Urinary bladder (tissue), 4 donors: ENCODE measurements around the gene APCDD1L. TPM values are rescaled to one million over a fixed set of nuclear protein-coding genes. Genes with fewer than 3 reads are reported as not detected.

ENCODE experiments used
- DNase-seq: peaks from one replicate; pipeline ENCODE4 v3.0.0-alpha.2; 2015; ENCODE audit errors: extremely low spot score
- H3K27ac ChIP-seq: one replicate; pipeline ENCODE4 v1.5.1; 2013; ENCODE audit warnings: low read depth, mild to moderate bottlenecking, moderate library complexity
- H3K36me3 ChIP-seq: one replicate; pipeline ENCODE4 v1.6.1; 2013; ENCODE audit warnings: mild to moderate bottlenecking, moderate library complexity; ENCODE audit not compliant: insufficient read depth
- H3K4me1 ChIP-seq: one replicate; pipeline ENCODE4 v1.6.1; 2013; ENCODE audit warnings: mild to moderate bottlenecking, moderate library complexity; ENCODE audit not compliant: insufficient read depth
- H3K4me3 ChIP-seq: one replicate; pipeline ENCODE4 v1.5.1; 2013; ENCODE audit warnings: low read depth, low read length
- WGBS: extraction: QIAGEN DNeasy Blood & Tissue Kit; methylation state at CpG from one replicate; pipeline ENCODE4 v1.1.7; 2013; 5-methylcytosine and 5-hydroxymethylcytosine counted together
- polyA plus RNA-seq: library from polyadenylated mRNA; stranded (reverse); fragments of 200-250 nt; gene quantifications from one replicate; pipeline ENCODE4 v1.2.3, GENCODE V29; 2013
- total RNA-seq: library from RNA; depleted of rRNA; stranded (reverse); fragments of >200 nt; gene quantifications from one replicate; pipeline ENCODE4 v1.2.3, GENCODE V29; 2014
- donor health status: healthy with polysubstance abuse.
- donor health status: healthy.

APCDD1L gene
- total and polyA plus RNA-seq, 2 donors = 3.9 to 5.6 TPM

DNA sequence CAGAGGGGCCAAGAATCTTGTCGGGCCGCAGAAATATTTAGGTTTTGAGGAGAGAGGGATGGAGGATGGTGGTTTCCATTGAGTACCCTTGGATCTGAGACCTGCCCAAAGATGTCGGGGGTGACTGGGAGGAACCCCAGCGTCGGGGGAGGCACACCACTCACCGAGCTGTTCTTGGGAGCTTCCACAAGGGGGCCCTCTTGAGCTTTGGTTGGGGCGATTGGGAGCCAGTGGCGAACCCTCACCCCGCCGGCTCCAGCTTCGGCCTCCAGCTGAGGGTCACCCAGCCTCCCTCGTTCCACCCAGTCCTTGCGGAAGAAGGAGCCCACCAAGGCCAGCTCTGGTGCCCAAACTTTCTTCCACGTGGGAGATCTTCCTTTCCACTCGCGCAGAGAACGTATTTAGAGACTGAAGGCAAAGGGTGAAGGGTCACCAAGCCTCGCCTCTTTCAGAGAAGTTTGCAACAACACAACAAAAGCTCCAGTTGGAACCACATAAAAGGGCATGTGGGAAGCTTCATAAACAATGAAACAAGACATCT is 33.6 kb downstream of the APCDD1L start:
- 22% methylated on average over 18 of the region's 18 CpGs for WGBS
- Histone ChIP-seq H3K36me3 (no peaks in the 10 kb centered on the region), H3K4me1 (no peaks in the 10 kb centered on the region), H3K27ac (no peak overlapping the region), H3K4me3 (no peak overlapping the region)
- no peak for DNase-seq

DNA sequence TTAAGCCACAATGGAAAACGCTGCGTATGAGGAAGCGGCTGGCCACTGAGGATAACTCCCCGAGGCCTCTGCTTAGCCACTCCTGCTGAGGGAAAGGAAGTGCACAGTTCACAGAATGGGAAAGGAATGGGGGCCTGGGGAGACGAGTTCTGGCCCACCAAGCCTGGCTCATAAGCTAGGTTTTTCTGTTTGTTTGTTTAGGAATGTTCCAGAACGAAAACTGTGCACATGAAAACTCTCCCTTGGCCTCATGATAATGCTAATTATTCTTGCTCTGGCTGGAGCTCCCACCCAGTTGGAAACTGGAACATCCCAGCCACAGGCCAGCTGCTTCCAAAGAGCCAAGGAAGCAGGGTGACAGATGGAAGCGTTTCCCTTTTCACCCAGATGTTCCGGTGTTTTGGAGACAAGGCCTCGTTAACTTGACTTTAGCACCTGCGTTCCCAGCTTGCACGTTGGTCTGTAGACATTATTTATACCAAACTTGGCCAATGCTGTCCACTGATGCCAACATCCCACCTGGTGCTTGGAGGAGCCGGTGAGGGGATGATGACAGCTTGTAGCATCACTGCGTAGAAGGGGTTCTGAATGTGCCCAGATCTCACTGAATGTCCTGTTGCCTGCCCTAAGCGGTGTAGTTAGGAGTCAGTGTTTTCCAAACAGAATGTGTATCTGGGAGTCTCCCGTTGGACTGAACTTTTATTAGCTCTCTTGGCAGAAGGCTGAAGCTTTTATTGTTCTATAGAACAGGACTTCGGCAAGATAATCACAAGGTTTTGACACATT is 34.5 kb downstream of the APCDD1L start:
- peak; percentile 51 for DNase-seq
- no peaks in the 10 kb centered on the region for H3K4me1 ChIP-seq
- WGBS = 44% methylated on average over 16 of the region's 16 CpGs
- no peak overlapping the region for H3K27ac ChIP-seq
- no peaks in the 10 kb centered on the region for H3K36me3 ChIP-seq
- H3K4me3 ChIP-seq = no peak overlapping the region

DNA sequence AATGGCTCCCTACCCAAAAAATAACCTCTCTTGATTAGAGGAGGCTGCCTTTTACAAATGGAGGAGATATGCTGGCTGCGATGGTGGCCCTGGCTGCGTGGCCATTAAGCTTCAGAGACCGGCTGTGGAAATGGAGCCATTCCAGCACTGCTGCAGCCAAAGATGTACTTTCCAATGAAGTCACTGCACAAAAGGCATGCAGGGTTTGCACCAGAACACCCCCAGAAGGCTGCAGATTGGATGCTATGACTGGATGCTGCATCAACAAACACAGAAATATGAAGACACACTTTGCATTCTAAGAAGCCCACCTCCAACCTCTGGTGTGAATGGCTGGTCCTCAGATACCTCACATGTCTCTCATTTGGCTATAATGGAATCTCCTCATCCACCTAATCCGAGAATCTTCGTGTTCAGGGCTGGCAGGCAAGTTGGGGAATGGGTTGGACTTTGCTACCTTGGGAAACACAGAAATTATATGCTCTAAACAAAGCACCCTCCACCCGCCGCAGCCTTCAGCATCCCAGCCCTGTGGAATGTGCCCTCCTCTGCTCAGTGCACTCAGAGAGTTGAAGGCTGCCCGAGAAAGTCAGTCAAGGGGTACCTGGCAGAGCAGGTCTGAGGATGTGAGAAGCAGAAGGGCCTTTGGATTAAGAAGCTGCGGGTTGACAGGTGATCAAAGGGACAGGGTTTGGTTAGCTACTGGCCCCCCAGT is 35.3 kb downstream of the APCDD1L start:
- Histone ChIP-seq H3K36me3 (no peaks in the 10 kb centered on the region), H3K4me1 (no peaks in the 10 kb centered on the region), H3K4me3 (no peak overlapping the region), H3K27ac (no peak overlapping the region)
- WGBS = 68% methylated on average over 9 of the region's 9 CpGs
- DNase-seq = no peak

DNA sequence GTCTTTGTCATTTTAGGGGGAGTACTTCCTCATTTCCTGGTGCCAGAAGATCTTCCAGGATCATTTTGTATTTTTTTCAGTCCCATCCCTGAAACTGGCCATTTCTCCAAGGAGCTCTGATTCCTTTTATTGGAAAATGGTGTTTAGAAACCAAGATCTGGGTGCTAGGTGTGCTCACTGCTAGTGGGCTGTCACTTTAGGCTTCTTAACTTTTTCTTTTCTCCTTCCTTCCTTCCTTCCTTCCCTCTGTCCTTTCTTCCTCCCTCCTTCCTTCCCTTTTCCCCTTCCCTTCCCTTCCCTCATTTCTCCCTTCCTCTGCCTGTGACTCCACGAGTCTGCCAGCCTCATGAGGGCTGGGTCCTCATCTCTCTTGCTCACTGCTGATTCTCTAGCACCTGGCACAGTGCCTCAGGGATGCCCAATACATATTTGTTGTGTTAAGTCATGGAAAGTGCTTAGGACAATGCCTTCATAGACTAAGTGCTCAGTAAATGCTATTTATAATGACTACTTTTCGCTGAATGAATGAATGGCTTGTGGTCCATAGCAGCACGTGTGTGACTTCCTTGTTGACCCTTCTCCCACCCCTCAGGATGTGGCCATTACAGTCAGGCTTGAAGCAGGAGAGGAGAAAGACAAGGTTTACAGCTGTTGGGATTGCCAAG is 36.9 kb downstream of the APCDD1L start:
- 86% methylated on average over 3 of the region's 3 CpGs for WGBS
- no peak for DNase-seq

DNA sequence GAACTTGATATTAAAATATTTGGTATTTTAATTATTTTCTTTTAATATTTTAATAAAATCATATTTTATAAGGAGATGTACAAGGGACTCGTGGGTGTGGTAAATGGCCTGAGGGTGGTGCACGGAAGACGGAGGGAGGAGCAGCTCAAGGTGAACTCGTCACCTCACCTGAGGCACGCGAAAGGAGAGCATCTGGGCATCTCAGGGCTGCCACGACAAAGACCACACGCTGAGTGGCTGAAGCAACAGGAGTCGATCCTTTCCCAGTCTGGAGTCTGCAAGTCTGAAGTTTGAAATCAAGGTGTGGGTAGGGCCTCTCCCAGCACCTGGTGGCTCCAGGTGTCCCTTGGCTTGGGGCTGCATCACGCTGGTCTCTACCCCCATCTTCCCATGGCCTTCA is 39.7 kb downstream of the APCDD1L start:
- Histone ChIP-seq H3K27ac (no peak overlapping the region), H3K4me1 (no peaks in the 10 kb centered on the region), H3K36me3 (no peaks in the 10 kb centered on the region), H3K4me3 (no peak overlapping the region)
- 95% methylated on average over 10 of the region's 10 CpGs for WGBS
- DNase-seq = no peak

More for the DNA sequence above, 36.9 kb downstream of the APCDD1L start:
- H3K36me3 ChIP-seq = no peaks in the 10 kb centered on the region
- H3K4me1 ChIP-seq = no peaks in the 10 kb centered on the region
- H3K4me3 ChIP-seq = no peak overlapping the region
- no peak overlapping the region for H3K27ac ChIP-seq

DNA sequence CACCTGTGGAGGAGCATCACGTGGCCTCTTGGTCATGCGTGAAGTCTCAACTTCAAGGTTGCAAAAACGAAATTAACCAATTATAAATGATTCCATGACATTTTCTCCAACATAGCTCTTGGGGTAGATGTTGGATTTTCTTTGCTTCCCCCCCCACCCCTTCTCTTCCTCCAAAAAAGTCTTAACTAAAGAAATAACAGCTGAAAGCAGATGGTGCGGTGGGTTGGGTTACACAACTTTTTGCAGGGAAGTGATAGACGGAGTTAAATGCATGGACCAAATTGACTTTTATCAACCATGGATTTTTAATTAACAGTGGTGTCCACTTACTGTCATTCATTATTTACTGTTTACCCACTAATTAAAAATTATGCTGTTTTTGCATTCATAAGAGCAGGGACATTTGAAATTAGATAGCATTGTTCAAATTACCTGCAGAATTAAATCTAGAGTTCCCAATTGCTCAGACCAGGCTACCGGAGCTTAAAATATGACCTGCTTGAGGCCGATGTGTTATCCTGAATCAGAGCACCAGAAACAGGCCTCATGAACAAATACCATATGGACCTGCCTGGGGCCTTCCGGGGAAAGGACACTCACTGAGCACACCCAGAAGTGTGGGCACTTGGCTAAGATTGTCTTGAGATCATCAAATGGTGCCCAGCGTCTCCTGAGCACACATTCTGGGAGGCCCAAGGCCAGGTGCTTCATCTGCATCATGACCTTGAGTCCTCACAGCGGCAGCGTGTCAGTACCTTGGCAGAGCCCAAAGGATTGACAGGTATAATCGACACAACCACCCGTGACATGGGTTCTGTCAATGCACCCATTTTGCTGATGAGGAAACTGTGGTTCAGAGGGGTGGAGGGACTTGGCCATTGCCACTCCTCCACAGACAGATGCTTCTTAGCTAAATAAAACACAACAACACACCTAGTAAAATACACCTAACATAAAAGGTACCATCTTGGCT is 41.5 kb downstream of the APCDD1L start:
- H3K27ac ChIP-seq = no peak overlapping the region
- no peak for DNase-seq
- WGBS = 92% methylated on average over 13 of the region's 13 CpGs
- no peaks in the 10 kb centered on the region for H3K36me3 ChIP-seq
- no peak overlapping the region for H3K4me3 ChIP-seq
- no peaks in the 10 kb centered on the region for H3K4me1 ChIP-seq

DNA sequence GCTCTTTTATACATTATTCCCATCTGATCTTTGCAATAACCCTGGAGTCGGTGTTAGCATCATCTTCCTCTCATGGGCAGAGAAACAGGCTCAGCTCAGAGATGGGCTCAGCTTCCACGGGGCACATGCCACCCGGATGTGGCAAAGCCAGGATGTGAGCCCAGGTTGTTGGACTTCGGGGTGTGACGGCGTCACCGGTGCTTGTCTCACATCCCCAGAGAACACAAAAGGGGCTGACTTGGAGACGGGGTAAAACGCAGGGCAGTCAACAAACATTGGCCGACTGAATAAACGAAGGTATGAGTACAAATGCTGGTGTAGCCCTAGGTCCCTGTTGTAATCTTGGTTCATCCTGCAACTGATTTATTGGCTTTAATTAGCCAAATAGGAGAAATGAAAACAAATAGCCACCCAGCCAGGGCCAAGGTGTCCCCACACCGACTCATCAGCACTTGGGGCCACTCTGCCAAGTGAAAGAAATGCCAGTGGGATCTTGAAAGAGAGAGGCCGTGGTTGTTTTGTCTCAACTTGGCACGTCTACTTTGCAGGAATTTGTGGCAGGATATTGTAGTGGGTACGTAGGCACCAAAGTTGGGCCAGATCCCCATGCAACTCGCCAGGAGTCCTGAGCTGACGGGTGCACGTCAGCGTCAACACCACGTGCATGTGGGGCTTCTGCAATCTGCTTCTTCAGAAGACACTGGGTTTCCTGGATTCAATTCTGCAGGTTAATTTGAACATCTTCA is 42.8 kb downstream of the APCDD1L start:
- H3K27ac ChIP-seq = no peak overlapping the region
- no peaks in the 10 kb centered on the region for H3K4me1 ChIP-seq
- H3K36me3 ChIP-seq = no peaks in the 10 kb centered on the region
- H3K4me3 ChIP-seq = no peak overlapping the region
- 91% methylated on average over 20 of the region's 20 CpGs for WGBS
- no peak for DNase-seq

DNA sequence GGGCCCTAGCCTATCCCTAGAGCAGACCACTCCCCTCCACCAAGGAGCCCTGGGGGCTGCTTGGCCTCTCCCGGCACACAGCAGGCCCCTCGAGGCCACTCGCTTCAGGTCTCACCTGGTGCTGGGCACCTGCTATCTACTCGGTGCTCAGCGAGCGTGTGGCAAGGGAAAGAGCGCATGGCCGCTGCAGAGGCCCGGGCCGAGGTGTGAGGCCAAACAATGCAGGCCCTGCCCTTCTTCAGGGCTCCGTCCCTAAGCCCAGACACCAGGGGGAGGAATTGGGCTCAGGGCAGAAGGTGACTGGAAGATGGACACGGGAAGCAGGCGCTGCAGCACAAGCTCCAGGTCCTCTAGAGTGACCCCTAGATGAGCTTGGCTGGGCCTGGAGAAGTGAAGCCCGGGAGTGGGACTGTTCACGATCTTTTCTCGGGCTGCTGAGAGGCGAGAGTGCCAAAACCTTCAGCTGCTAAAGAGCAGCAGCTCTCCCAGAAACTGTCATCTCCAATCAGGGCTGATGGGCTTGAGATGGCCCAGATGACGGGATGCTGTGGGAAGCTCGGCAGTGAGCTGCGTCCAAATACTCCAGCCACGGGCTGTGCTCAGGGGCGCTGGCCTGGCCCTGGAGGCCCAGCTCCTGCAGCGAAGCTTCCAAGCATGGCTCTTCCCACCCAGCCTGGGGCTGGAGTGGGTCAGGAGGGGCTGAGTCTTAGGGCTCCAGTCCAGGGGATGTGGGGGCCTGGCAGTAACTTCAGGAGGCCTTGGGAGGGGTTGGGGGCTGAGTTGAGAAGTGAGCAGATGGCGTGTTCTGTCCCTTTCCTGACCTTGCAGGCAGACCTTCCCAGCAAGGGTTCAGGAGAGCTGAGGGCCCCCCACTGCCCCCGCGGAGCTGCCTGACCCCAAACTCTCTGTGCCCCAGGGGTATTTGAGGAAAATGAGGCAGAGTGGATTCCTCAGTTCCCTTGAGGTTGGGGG is 43.7 kb downstream of the APCDD1L start:
- WGBS = 48% methylated on average over 26 of the region's 26 CpGs
- DNase-seq = peak; percentile 85
- no peak overlapping the region for H3K27ac ChIP-seq
- no peaks in the 10 kb centered on the region for H3K36me3 ChIP-seq
- H3K4me1 ChIP-seq = no peaks in the 10 kb centered on the region
- H3K4me3 ChIP-seq = no peak overlapping the region

DNA sequence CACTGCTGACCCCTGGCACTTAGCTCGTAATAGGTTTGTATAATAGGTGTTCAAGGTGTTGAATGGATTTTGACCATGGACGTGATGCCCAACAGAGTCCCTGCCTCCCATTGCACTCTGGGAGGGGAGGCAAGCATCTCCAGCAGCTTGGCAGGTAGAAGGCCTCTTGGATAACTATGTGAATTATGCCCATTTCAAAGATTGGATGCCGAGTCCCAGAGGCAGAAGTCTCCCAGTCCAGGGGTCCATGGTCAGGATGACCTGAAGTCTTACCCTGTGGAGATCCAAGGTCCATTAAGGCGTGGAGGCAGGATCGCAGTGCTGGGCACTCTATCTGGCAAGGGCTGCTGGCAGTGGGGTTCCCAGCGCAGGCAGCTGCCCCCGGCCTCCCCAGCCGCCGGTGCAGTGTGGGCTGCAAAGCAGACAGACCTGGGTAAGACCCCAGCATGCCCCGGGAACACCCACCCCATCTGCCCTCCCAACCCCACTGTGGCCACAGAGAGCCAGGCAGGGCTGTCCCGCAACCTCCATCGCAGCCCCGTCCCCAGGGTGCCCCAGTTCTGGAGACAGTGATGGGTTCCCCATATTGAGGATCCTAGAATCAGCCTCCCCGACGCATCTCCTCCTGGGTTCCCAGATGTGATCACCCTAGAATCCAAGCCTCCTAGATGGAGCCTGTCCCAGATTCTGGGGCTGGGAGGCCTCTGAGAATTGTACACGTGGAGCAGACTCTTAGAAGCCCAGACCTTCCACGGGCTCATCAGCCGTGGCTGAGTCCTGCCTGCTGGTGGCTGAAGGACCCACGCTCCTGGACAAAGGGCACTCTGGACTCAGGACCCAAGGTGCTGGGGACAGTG is 44.6 kb downstream of the APCDD1L start:
- WGBS = 89% methylated on average over 19 of the region's 19 CpGs
- no peak overlapping the region for H3K27ac ChIP-seq

DNA sequence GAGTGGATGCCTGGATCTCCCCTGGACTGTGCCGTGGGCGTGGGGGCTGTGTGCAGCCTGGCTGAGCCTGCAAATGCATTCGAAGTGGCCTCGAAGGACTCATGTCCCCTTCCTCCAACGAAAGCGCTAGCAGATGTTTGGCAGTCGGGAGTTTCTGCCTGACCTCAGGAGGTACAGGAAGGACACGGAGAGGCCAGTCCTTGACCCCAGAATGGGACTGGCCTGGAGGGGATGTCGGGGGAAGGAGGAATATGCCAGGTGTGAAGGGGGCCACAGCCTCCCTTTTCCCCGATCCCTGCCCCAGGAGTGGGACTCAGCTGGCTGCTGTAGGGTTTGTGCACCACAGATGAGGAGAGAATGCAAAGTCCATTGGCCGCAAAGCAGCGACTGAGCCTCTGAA is 45.6 kb downstream of the APCDD1L start:
- Histone ChIP-seq H3K27ac (no peak overlapping the region), H3K4me3 (no peak overlapping the region), H3K36me3 (no peaks in the 10 kb centered on the region), H3K4me1 (no peaks in the 10 kb centered on the region)
- no peak for DNase-seq
- WGBS = 89% methylated on average over 12 of the region's 12 CpGs

More for the DNA sequence above, 44.6 kb downstream of the APCDD1L start:
- no peak for DNase-seq
- no peaks in the 10 kb centered on the region for H3K36me3 ChIP-seq
- no peak overlapping the region for H3K4me3 ChIP-seq
- H3K4me1 ChIP-seq = no peaks in the 10 kb centered on the region
